ENCODE results near the gene DOCK10.
"Not testable (repeated sequence)": the region's sequence is repeated elsewhere in the genome, so short reads cannot be mapped to it uniquely, and the experiment has no call there.

The DOCK10 gene

GRCh38 chr2:224946895-224947294 is 95.4 kb downstream of the DOCK10 start:
- no peak for DNase-seq (ENCODE audit: low spot score)

GRCh38 chr2:224944707-224945547 is 97.3 kb downstream of the DOCK10 start:
- no peak for DNase-seq (ENCODE audit: low spot score)

GRCh38 chr2:224943601-224944041 is 98.6 kb downstream of the DOCK10 start:
- DNase-seq (ENCODE audit: low spot score): not testable (repeated sequence)

GRCh38 chr2:224941960-224942359 is 100.3 kb downstream of the DOCK10 start:
- DNase-seq (ENCODE audit: low spot score): no peak

- no peak for DNase-seq (ENCODE audit: low spot score)
These were observed 101.7 kb downstream of the DOCK10 start for GRCh38 chr2:224940618-224941017.

GRCh38 chr2:224938651-224939182 is 103.6 kb downstream of the DOCK10 start:
- no peak for DNase-seq (ENCODE audit: low spot score)

GRCh38 chr2:224937887-224938286 is 104.4 kb downstream of the DOCK10 start:
- no peak for DNase-seq (ENCODE audit: low spot score)

GRCh38 chr2:224934526-224935188 is 107.6 kb downstream of the DOCK10 start:
- no peak for DNase-seq (ENCODE audit: low spot score)

GRCh38 chr2:224933431-224933830 is 108.8 kb downstream of the DOCK10 start:
- no peak for DNase-seq (ENCODE audit: low spot score)

GRCh38 chr2:224932522-224932921 is 109.7 kb downstream of the DOCK10 start:
- DNase-seq (ENCODE audit: low spot score): no peak

GRCh38 chr2:224931956-224932355 is 110.3 kb downstream of the DOCK10 start:
- DNase-seq (ENCODE audit: low spot score): no peak

GRCh38 chr2:224930990-224931389 is 111.3 kb downstream of the DOCK10 start:
- no peak for DNase-seq (ENCODE audit: low spot score)

- no peak for DNase-seq (ENCODE audit: low spot score)
These were observed 112.1 kb downstream of the DOCK10 start for GRCh38 chr2:224930124-224930523.

- no peak for DNase-seq (ENCODE audit: low spot score)
These were observed 112.8 kb downstream of the DOCK10 start for GRCh38 chr2:224929512-224929911.

GRCh38 chr2:224927646-224928173 is 114.6 kb downstream of the DOCK10 start:
- peak; percentile 24 for DNase-seq (ENCODE audit: low spot score)

GRCh38 chr2:224927011-224927410 is 115.3 kb downstream of the DOCK10 start:
- no peak for DNase-seq (ENCODE audit: low spot score)

- DNase-seq (ENCODE audit: low spot score): no peak
These were observed 116.5 kb downstream of the DOCK10 start for GRCh38 chr2:224925810-224926100.

- DNase-seq (ENCODE audit: low spot score): no peak
These were observed 117.0 kb downstream of the DOCK10 start for GRCh38 chr2:224925061-224925809.

- no peak for DNase-seq (ENCODE audit: low spot score)
These were observed 117.6 kb downstream of the DOCK10 start for GRCh38 chr2:224924631-224925030.

GRCh38 chr2:224922142-224922727 is 120.0 kb downstream of the DOCK10 start:
- no peak for DNase-seq (ENCODE audit: low spot score)

GRCh38 chr2:224919472-224920110 is 122.7 kb downstream of the DOCK10 start:
- DNase-seq (ENCODE audit: low spot score): no peak
